SK-N-MC (cell line): ENCODE data around the gene DLEC1.

Experiments used
- EZH2 ChIP-seq: fragments of 200-600 bp; sonication (generic); IDR thresholded peaks from one replicate; pipeline ENCODE4 v1.6.1; 2017; ENCODE audit warnings: antibody characterized with exemption
- POLR2AphosphoS5 ChIP-seq: IDR thresholded peaks from 2 replicates; pipeline ENCODE4 v1.6.1; 2012; ENCODE audit warnings: mild to moderate bottlenecking, low read depth, low read length, borderline replicate concordance

- TF ChIP-seq POLR2AphosphoS5, result no peak
- TF ChIP-seq EZH2, result no peak
These were observed 12.2 kb upstream of the DLEC1 start for GRCh38 chr3:38026856-38027255.
